NB4 (cell line): ENCODE data around the gene CTTNBP2NL.
"Not testable (repeated sequence)": the region's sequence is repeated elsewhere in the genome, so short reads cannot be mapped to it uniquely, and the experiment has no call there.

Source experiments
- DNase-seq: peaks from one replicate; pipeline ENCODE4 v3.0.0; 2010; ENCODE audit warnings: low read depth
- H3K4me3 ChIP-seq: one replicate; pipeline ENCODE4 v1.5.1; 2011; ENCODE audit warnings: mild to moderate bottlenecking, low read depth, low read length, moderate library complexity
- MYC ChIP-seq: IDR thresholded peaks from 2 replicates; pipeline ENCODE4 v1.6.1; 2011; ENCODE audit warnings: low read depth, low read length
- POLR2A ChIP-seq: IDR thresholded peaks from 2 replicates; pipeline ENCODE4 v1.6.1; 2011; ENCODE audit warnings: mild to moderate bottlenecking; ENCODE audit not compliant: insufficient read length; ENCODE audit errors: extremely low read depth
- TF ChIP-seq, protein P1 (sequence below): IDR thresholded peaks from one replicate; pipeline ENCODE4 v1.5.1; 2012; ENCODE audit warnings: low read depth, low read length
- TF ChIP-seq, protein P2 (sequence below): IDR thresholded peaks from 2 replicates; pipeline ENCODE4 v1.6.1; 2011; ENCODE audit warnings: low read depth, low read length

CTTNBP2NL gene

DNA sequence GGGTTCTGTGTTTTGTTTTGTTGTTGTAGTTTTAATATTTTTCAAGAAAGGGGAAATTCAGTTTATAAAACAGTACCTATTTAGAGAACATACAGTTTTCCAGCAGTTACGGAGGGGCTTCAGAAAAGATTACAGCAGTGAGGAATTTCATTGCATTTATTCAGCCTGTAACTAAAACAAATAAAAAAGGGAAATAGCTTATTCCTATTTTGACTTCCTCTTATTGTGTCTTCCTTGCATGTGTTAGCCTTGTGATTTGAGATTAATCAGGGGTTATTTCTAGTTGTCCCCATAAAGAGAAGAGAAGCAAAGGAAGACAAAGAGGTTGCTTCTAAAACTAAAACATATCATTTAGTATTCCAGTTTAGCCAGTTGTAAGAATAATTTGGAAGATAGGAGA is 35.0 kb downstream of the CTTNBP2NL start:
- TF ChIP-seq POLR2A (no peak), MYC (no peak)
- TF ChIP-seq, protein P1, sequence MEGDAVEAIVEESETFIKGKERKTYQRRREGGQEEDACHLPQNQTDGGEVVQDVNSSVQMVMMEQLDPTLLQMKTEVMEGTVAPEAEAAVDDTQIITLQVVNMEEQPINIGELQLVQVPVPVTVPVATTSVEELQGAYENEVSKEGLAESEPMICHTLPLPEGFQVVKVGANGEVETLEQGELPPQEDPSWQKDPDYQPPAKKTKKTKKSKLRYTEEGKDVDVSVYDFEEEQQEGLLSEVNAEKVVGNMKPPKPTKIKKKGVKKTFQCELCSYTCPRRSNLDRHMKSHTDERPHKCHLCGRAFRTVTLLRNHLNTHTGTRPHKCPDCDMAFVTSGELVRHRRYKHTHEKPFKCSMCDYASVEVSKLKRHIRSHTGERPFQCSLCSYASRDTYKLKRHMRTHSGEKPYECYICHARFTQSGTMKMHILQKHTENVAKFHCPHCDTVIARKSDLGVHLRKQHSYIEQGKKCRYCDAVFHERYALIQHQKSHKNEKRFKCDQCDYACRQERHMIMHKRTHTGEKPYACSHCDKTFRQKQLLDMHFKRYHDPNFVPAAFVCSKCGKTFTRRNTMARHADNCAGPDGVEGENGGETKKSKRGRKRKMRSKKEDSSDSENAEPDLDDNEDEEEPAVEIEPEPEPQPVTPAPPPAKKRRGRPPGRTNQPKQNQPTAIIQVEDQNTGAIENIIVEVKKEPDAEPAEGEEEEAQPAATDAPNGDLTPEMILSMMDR = no peak
- TF ChIP-seq, protein P2, sequence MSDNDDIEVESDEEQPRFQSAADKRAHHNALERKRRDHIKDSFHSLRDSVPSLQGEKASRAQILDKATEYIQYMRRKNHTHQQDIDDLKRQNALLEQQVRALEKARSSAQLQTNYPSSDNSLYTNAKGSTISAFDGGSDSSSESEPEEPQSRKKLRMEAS = no peak
- no peak overlapping the region for H3K4me3 ChIP-seq
- DNase-seq = peak; percentile 1

DNA sequence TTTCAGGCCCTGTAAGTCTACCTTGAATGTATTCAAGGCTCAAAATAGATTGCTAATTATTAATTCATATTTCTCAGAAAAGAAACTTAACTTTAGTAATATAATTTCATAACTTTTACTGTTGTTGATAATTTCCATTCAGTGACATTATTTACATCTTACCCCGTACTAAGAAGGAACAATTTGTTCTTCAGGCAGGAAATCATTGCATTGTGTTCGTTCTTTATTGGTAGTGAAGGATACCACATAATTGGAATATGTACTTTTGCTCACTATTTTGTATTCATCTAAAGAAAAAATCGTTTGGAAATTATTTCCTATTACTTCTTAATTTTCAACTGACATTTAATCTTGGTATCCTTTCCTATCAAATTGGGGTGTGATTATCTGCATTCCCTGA is 39.4 kb downstream of the CTTNBP2NL start:
- DNase-seq = no peak
- TF ChIP-seq MYC = no peak
- H3K4me3 ChIP-seq = no peak overlapping the region

DNA sequence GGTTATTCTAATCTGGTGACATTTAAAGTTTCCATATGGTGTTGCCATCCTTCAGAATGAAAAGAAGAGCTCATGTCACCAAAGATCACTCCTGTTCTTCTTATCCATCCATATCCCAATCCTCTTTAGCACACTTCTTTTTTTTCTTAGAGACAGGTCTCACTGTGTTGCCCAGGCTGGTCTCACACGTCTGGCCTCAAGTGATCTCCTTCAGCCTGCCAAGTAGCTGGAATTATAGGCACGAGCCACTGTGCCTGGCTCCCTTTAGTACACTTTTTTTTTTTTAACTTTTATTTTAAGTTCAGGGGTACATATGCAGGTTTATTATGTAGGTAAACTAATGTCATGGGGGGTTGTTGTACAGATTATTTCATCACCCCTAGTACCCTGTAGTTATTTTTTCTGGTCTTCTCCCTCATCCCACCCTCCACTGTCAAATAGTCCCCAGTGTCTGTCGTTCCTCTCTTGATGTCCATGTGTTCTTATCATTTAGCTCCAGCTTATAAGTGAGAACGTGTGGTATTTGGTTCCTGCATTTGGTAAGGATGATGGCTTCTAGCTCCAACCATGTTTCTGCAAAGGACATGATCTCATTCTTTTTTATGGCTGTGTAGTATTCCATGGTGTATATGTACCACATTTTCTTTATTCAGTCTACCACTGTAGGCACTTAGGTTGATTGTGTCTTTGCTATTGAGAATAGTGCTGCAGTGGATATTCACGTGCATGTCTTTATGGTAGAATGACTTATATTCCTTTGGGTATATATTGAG is 40.6 kb downstream of the CTTNBP2NL start:
- no peak for DNase-seq
- no peak overlapping the region for H3K4me3 ChIP-seq
- TF ChIP-seq, protein P1 = no peak
- TF ChIP-seq POLR2A = no peak
- TF ChIP-seq, protein P2 = no peak
- TF ChIP-seq MYC = no peak

DNA sequence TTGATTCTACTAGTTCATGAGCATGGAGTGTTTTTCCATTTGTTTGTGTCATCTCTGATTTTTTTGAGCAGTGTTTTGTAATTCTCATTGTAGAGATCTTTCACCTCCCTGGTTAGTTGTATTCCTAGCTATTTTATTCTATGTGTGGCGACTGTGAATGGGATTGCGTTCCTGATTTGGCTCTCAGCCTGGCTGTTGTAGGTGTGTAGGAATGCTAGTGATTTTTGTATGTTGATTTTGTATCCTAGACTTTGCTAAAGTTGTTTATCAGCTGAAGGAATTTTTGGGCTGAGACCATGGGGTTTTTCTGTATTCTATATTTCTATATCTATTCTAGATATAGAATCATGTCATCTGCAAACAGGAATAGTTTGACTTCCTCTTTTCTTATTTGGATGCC is 42.1 kb downstream of the CTTNBP2NL start:
- not testable (repeated sequence) for H3K4me3 ChIP-seq, DNase-seq

DNA sequence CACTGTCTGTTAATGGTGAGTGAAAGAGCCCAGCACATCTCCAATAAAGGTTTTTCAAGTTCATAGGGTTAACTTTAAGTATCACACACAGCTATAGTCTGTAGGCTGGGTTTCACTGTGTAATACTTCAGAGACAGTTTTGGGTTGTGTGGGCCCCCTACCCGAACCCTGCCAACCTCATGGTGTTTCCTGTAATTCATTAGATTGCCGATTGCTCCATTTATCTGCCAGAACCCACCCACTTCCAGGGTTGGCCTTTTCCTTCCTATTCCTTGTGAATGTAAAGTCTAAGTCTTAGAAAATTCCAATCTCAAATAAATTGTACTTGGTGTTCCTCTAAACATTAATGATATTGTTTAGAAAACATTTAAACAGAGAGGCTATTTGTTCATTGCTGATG is 43.6 kb downstream of the CTTNBP2NL start:
- DNase-seq = no peak
- TF ChIP-seq, protein P1 = no peak
- no peak for TF ChIP-seq POLR2A
- TF ChIP-seq, protein P2 = no peak
- H3K4me3 ChIP-seq = no peak overlapping the region

DNA sequence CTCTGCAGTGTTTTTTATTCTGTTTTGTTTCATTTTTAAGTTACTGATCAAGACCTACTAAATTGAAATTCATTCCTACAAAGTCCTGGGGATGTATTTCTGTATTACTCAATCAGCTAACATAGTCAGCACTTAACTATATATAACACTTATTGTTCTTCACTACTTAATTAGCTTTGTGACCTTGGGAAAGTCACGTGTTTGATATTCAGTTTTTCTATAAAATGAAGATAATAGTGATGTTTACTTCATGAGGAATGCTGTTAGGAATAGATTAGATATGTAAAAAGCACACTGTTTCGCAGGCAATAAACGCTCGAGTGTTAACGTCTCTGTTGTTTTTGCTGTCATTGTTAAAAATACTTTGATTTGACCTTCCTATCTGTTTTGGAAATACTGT is 44.6 kb downstream of the CTTNBP2NL start:
- DNase-seq = no peak
- no peak for TF ChIP-seq MYC
- TF ChIP-seq, protein P2 = no peak
- TF ChIP-seq POLR2A = no peak
- TF ChIP-seq, protein P1 = no peak
- H3K4me3 ChIP-seq = no peak overlapping the region

DNA sequence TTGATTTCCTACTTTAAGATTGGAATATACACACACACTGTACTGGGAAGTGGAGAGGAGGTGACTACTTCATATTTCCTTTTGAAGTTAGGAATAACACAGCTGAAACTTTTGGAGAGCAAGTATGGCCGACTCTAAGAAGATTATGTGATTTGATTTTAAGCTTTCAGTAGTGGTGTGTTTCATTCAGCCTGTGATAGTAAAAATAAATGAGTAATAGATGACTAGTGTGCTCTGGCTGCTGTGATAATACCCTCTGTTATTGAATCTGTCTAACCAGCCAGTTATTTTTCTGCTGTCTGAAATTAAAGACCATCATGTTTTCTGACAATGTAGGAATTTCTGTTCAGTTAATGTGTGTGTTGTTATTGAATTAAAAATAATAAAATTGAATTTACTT is 48.3 kb downstream of the CTTNBP2NL start:
- no peak for DNase-seq
- TF ChIP-seq MYC = no peak
- TF ChIP-seq, protein P2 = no peak
- no peak for TF ChIP-seq POLR2A
- TF ChIP-seq, protein P1 = no peak

More for the DNA sequence above, 48.3 kb downstream of the CTTNBP2NL start:
- no peak overlapping the region for H3K4me3 ChIP-seq
